ENCODE data around the gene NDUFA8.

NDUFA8 gene

DNA sequence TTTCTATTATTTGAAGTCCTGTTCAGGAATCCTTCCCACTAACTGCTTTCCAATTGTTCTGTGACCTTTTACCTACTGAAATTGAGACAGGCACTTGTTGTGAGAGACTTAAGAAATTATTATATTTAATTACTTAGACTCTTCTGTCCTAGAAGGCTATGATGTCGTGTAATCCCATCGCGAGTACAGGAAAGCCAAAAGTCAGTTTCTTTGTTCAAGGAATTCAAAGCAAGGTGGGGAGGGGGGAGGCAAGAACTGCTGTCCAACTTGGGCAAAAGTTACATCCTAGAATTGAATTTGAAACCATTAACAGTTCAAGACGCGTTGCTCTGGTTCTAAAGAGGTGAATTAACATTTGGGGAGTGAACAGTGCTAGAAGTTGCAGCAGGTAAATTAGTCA is 17.9 kb downstream of the NDUFA8 start:
- Mint-ChIP-seq H3K9me3 (no peaks in the 10 kb centered on the region), H3K27ac (no peak overlapping the region), H3K36me3 (ENCODE audit: low read depth) (peaks cover 24% of the 10 kb centered on the region), H3K27me3 (ENCODE audit: low read depth, poor library complexity) (peaks cover 18% of the 10 kb centered on the region), H3K4me1 (no peaks in the 10 kb centered on the region), H3K4me3 (no peak overlapping the region)
- TF ChIP-seq, protein P1, sequence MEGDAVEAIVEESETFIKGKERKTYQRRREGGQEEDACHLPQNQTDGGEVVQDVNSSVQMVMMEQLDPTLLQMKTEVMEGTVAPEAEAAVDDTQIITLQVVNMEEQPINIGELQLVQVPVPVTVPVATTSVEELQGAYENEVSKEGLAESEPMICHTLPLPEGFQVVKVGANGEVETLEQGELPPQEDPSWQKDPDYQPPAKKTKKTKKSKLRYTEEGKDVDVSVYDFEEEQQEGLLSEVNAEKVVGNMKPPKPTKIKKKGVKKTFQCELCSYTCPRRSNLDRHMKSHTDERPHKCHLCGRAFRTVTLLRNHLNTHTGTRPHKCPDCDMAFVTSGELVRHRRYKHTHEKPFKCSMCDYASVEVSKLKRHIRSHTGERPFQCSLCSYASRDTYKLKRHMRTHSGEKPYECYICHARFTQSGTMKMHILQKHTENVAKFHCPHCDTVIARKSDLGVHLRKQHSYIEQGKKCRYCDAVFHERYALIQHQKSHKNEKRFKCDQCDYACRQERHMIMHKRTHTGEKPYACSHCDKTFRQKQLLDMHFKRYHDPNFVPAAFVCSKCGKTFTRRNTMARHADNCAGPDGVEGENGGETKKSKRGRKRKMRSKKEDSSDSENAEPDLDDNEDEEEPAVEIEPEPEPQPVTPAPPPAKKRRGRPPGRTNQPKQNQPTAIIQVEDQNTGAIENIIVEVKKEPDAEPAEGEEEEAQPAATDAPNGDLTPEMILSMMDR (IDR thresholded peaks at IDR 0.05): no peak
- no peak for DNase-seq

DNA sequence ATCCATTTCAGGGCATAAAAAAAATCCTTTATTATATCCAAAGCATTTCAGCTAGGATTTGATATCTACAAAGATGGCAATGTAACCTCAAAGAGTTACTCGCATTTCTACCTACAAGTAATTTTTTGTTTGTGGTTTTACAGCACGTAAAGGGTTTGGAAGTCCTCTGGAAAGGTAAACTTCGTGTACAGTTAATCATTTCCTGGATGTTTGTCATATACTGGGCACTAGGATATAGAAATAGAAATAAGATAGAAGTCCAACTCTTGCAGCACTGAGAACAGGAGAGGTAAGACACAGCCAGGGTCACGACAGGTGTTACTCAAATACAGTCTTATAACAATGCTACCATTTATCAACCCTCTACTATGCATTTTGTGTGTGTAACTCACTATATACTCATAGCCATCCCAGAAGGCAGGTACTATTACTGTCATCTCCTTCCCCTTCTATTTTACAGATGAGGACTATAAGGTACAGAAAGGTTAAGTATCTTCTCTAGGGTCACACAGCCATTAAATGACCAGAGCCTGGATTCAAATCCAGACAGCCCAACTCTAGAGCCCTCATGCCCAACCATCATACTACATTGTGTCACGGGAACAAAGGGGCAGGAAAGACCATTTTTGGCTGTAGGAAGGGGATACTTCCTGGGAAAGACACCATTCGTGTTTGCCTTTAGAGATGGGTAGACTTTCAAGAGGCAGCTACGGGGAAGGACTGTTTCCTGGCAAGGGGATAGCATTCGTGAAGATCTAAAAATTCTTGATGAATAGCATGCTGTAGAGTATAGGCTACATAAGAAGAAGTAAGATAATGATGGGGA is 19.0 kb downstream of the NDUFA8 start:
- TF ChIP-seq, protein P1 (IDR thresholded peaks at IDR 0.05): no peak
- Mint-ChIP-seq H3K27me3 (ENCODE audit: low read depth, poor library complexity) (peaks cover 20% of the 10 kb centered on the region), H3K27ac (no peak overlapping the region), H3K4me3 (no peak overlapping the region), H3K9me3 (no peaks in the 10 kb centered on the region), H3K36me3 (ENCODE audit: low read depth) (peaks cover 19% of the 10 kb centered on the region), H3K4me1 (no peaks in the 10 kb centered on the region)
- DNase-seq: no peak

DNA sequence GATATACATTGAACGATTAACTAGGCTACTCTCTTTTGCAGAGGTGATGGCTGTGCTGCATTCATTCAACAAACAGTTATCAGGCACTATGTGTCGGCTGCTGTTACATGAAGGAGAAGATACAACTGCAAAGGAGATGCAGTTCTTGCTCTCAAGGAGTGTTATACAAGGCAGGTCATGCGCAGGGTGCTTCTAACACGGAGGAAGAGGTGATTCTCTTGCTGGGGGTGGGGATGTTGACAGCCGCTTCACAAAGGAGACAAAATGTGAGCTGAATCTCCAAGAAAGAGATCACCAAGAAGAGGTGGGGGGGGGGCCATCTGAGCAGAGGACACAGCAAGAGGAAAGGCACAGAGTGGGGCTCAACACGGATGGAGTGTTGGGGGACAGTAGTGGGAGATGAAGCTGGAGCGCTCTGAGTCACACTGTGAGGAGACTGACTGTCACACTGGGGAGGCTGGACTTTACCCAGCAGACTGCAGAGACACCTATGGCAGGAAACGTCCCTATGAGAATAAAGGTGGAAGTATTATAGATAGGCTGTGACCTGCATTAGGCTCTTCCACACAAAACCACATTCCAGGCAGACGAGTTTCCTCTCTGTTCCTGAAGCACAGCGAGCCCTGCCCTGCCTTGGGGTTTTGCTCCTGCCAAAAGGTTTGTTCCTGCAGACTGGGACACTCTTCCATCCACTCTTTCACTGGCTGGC is 20.9 kb downstream of the NDUFA8 start:
- H3K9me3 Mint-ChIP-seq: no peaks in the 10 kb centered on the region
- H3K27me3 Mint-ChIP-seq (ENCODE audit: low read depth, poor library complexity): peaks cover 31% of the 10 kb centered on the region
- DNase-seq: no peak
- no peak overlapping the region for H3K27ac Mint-ChIP-seq
- H3K36me3 Mint-ChIP-seq (ENCODE audit: low read depth): peaks cover 4% of the 10 kb centered on the region
- TF ChIP-seq, protein P1 (IDR thresholded peaks at IDR 0.05): no peak
- H3K4me1 Mint-ChIP-seq: no peaks in the 10 kb centered on the region
- no peak overlapping the region for H3K4me3 Mint-ChIP-seq

DNA sequence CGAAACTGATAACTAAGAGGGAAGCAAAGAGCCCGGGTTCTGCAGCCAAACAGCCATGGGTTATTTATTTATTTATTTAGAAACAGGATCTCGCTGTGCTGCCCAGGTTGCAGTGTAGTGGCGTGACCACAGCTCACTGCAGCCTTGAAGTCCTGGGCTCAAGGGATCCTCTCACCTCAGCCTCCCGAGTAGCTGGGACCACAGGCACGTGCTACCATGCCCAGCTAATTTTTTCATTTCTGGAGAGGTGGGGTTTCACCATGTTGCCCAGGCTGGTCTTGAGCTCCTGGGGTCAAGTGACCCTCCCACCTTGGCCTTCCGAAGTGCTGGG is 24.1 kb downstream of the NDUFA8 start:
- no peak for DNase-seq
- Mint-ChIP-seq H3K27me3 (ENCODE audit: low read depth, poor library complexity) (peaks cover 57% of the 10 kb centered on the region), H3K4me1 (peaks cover 16% of the 10 kb centered on the region), H3K4me3 (no peak overlapping the region), H3K9me3 (no peaks in the 10 kb centered on the region), H3K36me3 (ENCODE audit: low read depth) (no peaks in the 10 kb centered on the region), H3K27ac (no peak overlapping the region)
- TF ChIP-seq, protein P1 (IDR thresholded peaks at IDR 0.05): no peak

DNA sequence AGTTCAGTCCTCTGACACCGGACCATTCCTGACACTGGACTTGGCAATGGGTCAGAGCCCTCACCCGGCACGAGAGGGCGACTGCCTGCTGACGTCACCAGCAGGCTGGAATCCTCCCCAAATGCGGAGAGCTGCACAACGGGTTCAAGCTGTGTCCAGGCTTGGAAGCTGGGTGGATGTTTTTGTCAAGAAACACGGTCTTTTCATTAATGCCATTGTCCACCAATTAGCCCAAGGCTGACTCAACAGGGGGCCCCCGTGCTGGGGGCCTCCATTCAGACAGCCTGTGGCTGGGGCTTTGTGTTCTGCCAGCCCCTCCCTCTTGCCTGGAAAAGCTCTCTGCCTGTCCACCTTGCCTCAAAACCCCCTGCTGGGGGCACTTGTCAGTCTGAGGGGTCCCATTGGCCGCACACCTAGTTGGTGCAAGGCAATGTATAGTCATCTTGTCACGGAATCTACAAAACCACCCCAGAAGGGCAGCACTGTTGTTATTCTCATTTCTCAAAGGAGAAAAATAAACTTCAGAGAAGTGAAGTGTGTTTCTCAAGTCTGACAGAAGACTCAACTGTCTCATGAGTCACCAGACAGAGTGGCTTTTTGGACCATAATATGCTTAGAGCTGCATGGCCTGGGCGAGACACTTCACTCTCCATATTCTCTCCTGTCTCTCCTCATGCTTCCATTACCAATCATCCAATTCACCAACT is 24.6 kb downstream of the NDUFA8 start:
- Mint-ChIP-seq H3K27ac (no peak overlapping the region), H3K4me3 (no peak overlapping the region), H3K9me3 (no peaks in the 10 kb centered on the region), H3K4me1 (peaks cover 16% of the 10 kb centered on the region), H3K36me3 (ENCODE audit: low read depth) (no peaks in the 10 kb centered on the region), H3K27me3 (ENCODE audit: low read depth, poor library complexity) (peaks cover 58% of the 10 kb centered on the region)
- TF ChIP-seq, protein P1 (IDR thresholded peaks at IDR 0.05): no peak
- DNase-seq: no peak

Measured in nephron progenitor cell (in vitro differentiated cells).